IMR-90 (cell line): ENCODE data around the gene EPM2AIP1. TPM values are rescaled to one million over a fixed set of nuclear protein-coding genes. Genes with fewer than 3 reads are reported as not detected.

Source experiments
- ATAC-seq: fragments of 200-7000 bp; cut with Tn5 transposase; 2 replicates; pipeline ENCODE4 v1.9.1; 2020; ENCODE audit warnings: low read depth, mild to moderate bottlenecking, moderate library complexity
- BruUV-seq: library from RNA; stranded (reverse); fragments of 400-500 nt; replicated peaks from 2 replicates; lab custom pipeline; 2021; lab: Mats Ljungman, UMichigan
- CTCF ChIA-PET: fragments of 300-600 bp; formaldehyde crosslinking; extraction: SDS; loops from one replicate; lab custom pipeline; 2021; ENCODE audit warnings: antibody characterized with exemption; lab: Yijun Ruan, JAX
- POLR2A ChIA-PET: fragments of 300-600 bp; sonication (Branson Sonifier 250); formaldehyde crosslinking; loops from one replicate; lab custom pipeline; 2022; ENCODE audit warnings: antibody characterized with exemption; ENCODE audit not compliant: unreplicated experiment; lab: Charles Lee
- DNase-seq: peaks from one replicate; pipeline ENCODE4 v3.0.0; 2013
- H2AFZ ChIP-seq: replicated peaks from 2 replicates; pipeline ENCODE3; 2013; ENCODE audit warnings: low read length, mild to moderate bottlenecking; ENCODE audit not compliant: poor library complexity
- H2AK5ac ChIP-seq: 2 replicates; pipeline ENCODE4 v1.6.1; 2013; ENCODE audit warnings: low read depth, low read length, inconsistent platforms
- H2AK9ac ChIP-seq: replicated peaks from 2 replicates; pipeline ENCODE3; 2013; ENCODE audit warnings: mild to moderate bottlenecking, low read depth, low read length, moderate library complexity; ENCODE audit not compliant: poor library complexity
- H2BK120ac ChIP-seq: 2 replicates; pipeline ENCODE4 v1.6.1; 2013; ENCODE audit warnings: low read depth, low read length, inconsistent platforms
- H2BK15ac ChIP-seq: 3 replicates; pipeline ENCODE4 v1.6.1; 2013; ENCODE audit warnings: low read depth, low read length, inconsistent platforms
- H2BK20ac ChIP-seq: 2 replicates; pipeline ENCODE4 v1.6.1; 2013; ENCODE audit warnings: low read depth, mild to moderate bottlenecking, inconsistent platforms, low read length, moderate library complexity
- H2BK5ac ChIP-seq: 2 replicates; pipeline ENCODE4 v1.6.1; 2013; ENCODE audit warnings: mild to moderate bottlenecking, low read depth, low read length, inconsistent platforms; ENCODE audit not compliant: poor library complexity, severe bottlenecking
- H3K14ac ChIP-seq: replicated peaks from 2 replicates; pipeline ENCODE4 v1.6.1; 2013; ENCODE audit warnings: low read depth, low read length, inconsistent platforms
- H3K18ac ChIP-seq: 2 replicates; pipeline ENCODE4 v1.6.1; 2013; ENCODE audit warnings: low read depth, low read length, control low read depth
- H3K23ac ChIP-seq: 2 replicates; pipeline ENCODE4 v1.6.1; 2013; ENCODE audit warnings: low read depth, low read length, inconsistent platforms
- H3K27ac ChIP-seq: 2 replicates; pipeline ENCODE4 v1.5.1; 2013; ENCODE audit warnings: mild to moderate bottlenecking, control low read depth, low read length; ENCODE audit not compliant: insufficient read depth
- H3K27me3 ChIP-seq: 2 replicates; pipeline ENCODE4 v1.6.1; 2013; ENCODE audit warnings: low read length; ENCODE audit not compliant: control insufficient read depth, insufficient read depth
- H3K36me3 ChIP-seq: 2 replicates; pipeline ENCODE4 v1.6.1; 2013; ENCODE audit warnings: low read length, mixed read lengths; ENCODE audit not compliant: control insufficient read depth, insufficient read depth
- H3K4ac ChIP-seq: 2 replicates; pipeline ENCODE4 v1.6.1; 2013; ENCODE audit warnings: low read depth, low read length, inconsistent platforms
- H3K4me1 ChIP-seq: 2 replicates; pipeline ENCODE4 v1.6.1; 2013; ENCODE audit warnings: low read length, mixed read lengths; ENCODE audit not compliant: control insufficient read depth, insufficient read depth
- H3K4me2 ChIP-seq: 2 replicates; pipeline ENCODE4 v1.6.1; 2013; ENCODE audit warnings: low read depth, mild to moderate bottlenecking, control low read depth, low read length, moderate library complexity
- H3K4me3 ChIP-seq: 2 replicates; pipeline ENCODE4 v1.5.1; 2013; ENCODE audit warnings: low read depth, mild to moderate bottlenecking, control low read depth, low read length, moderate library complexity; ENCODE audit not compliant: insufficient read depth
- H3K56ac ChIP-seq: 2 replicates; pipeline ENCODE4 v1.6.1; 2013; ENCODE audit warnings: low read length, inconsistent platforms; ENCODE audit not compliant: insufficient read depth; ENCODE audit errors: extremely low read depth
- H3K79me1 ChIP-seq, 2 experiments: 2 replicates each; pipeline ENCODE4 v1.6.1; 2013; ENCODE audit warnings: low read length in 2 of 2, inconsistent platforms in 1 of 2, low read depth in 1 of 2
- H3K9ac ChIP-seq: 2 replicates; pipeline ENCODE4 v1.6.1; 2013; ENCODE audit warnings: low read depth, low read length, control low read depth
- H3K9me1 ChIP-seq: 2 replicates; pipeline ENCODE4 v1.6.1; 2013; ENCODE audit warnings: low read length, inconsistent platforms; ENCODE audit not compliant: insufficient read depth
- H3K9me3 ChIP-seq: 2 replicates; pipeline ENCODE4 v1.6.1; 2013; ENCODE audit warnings: low read length; ENCODE audit not compliant: control insufficient read depth, insufficient read depth
- H4K20me1 ChIP-seq: 2 replicates; pipeline ENCODE4 v1.6.1; 2013; ENCODE audit warnings: low read length, inconsistent platforms; ENCODE audit not compliant: insufficient read depth
- H4K5ac ChIP-seq: 2 replicates; pipeline ENCODE4 v1.6.1; 2013; ENCODE audit warnings: mild to moderate bottlenecking, low read depth, low read length, control low read depth
- H4K8ac ChIP-seq, 2 experiments: 2 replicates each; pipeline ENCODE4 v1.6.1; 2013; ENCODE audit warnings: low read depth in 2 of 2, low read length in 2 of 2, control low read depth in 1 of 2, inconsistent platforms in 1 of 2
- H4K91ac ChIP-seq: 2 replicates; pipeline ENCODE4 v1.6.1; 2013; ENCODE audit warnings: low read depth, low read length, inconsistent platforms; ENCODE audit not compliant: insufficient read depth
- CHD1 ChIP-seq: IDR thresholded peaks from 2 replicates; pipeline ENCODE4 v1.6.1; 2012; ENCODE audit warnings: low read depth, low read length, improper control_type of control experiment
- FOS ChIP-seq: fragments of 150-350 bp; IDR thresholded peaks from 2 replicates; pipeline ENCODE4 v1.6.1; 2016; ENCODE audit warnings: low read depth, low read length
- MAFK ChIP-seq: IDR thresholded peaks from 2 replicates; pipeline ENCODE4 v1.6.1; 2012; ENCODE audit warnings: low read depth, low read length, improper control_type of control experiment
- MXI1 ChIP-seq: IDR thresholded peaks from 2 replicates; pipeline ENCODE4 v1.6.1; 2012; ENCODE audit warnings: low read depth, mild to moderate bottlenecking, low read length, moderate library complexity, borderline replicate concordance
- NFE2L2 ChIP-seq: fragments of 150-350 bp; IDR thresholded peaks from 2 replicates; pipeline ENCODE4 v1.6.1; 2016; ENCODE audit warnings: low read depth, mild to moderate bottlenecking, low read length
- RAD21 ChIP-seq: IDR thresholded peaks from 2 replicates; pipeline ENCODE4 v1.6.1; 2012; ENCODE audit warnings: low read length, improper control_type of control experiment
- SMC3 ChIP-seq: fragments of 150-350 bp; IDR thresholded peaks from 2 replicates; pipeline ENCODE4 v1.6.1; 2016; ENCODE audit warnings: low read depth, mild to moderate bottlenecking, antibody characterized with exemption, low read length, moderate library complexity
- WGBS, 2 experiments: methylation state at CpG; one replicate each; pipeline versions ENCODE4 v1.1.5 to v1.1.7; 2013; ENCODE audit warnings: missing lambda C conversion rate in 2 of 2; ENCODE audit not compliant: insufficient read length in 1 of 2; ENCODE audit errors: extremely low coverage in 2 of 2; 5-methylcytosine and 5-hydroxymethylcytosine counted together
- dilution Hi-C: fragments of 300-500 bp; cut with HindIII; formaldehyde crosslinking; loops from one replicate; pipeline ENCODE4 v1.14.3; 2018; ENCODE audit warnings: low sequenced_read_pairs; ENCODE audit not compliant: unreplicated experiment
- in situ Hi-C: fragments of 300-500 bp; cut with MboI; formaldehyde crosslinking; loops from 3 replicates; pipeline ENCODE4 v1.14.3; 2019; ENCODE audit warnings: low sequenced_read_pairs, inconsistent platforms, mixed read lengths
- intact Hi-C: fragments of 100-400 bp; cut with micrococcal nuclease; formaldehyde crosslinking; loops from 2 replicates; pipeline ENCODE4 v1.10.0; 2022
- polyA plus RNA-seq, 3 experiments: library from polyadenylated mRNA; depleted of rRNA; stranded (reverse); fragments of >200 nt; gene quantifications; 2 replicates each; pipeline ENCODE4 v1.2.3, GENCODE V29; 2012; ENCODE audit warnings: low replicate concordance in 1 of 3
- total RNA-seq: library from RNA; depleted of rRNA; stranded (reverse); fragments of >200 nt; gene quantifications from 2 replicates; pipeline ENCODE4 v1.2.3, GENCODE V29; 2012
- TF ChIP-seq, protein P1 (sequence below): conservative IDR thresholded peaks from 2 replicates; pipeline ENCODE4 v1.5.1; 2012; ENCODE audit warnings: mild to moderate bottlenecking, low read depth, low read length, improper control_type of control experiment
- TF ChIP-seq, protein P2 (sequence below): fragments of 150-350 bp; IDR thresholded peaks from 2 replicates; pipeline ENCODE4 v1.6.1; 2017; ENCODE audit warnings: mild to moderate bottlenecking, antibody characterized with exemption, low read length, low read depth

Gene EPM2AIP1
- total and polyA plus RNA-seq, 2 of the 4 experiments (the other 2 are of a cell fraction) = 6.4 to 13.4 TPM

GRCh38 chr3:36972163-36972562, 20.8 kb downstream of the EPM2AIP1 start:
- H2AK9ac ChIP-seq = no peak overlapping the region
- dilution Hi-C loops (no loop called here), intact Hi-C loops (no loop called here), in situ Hi-C loops (no loop called here)
- H4K8ac ChIP-seq = no peak overlapping the region
- no peak overlapping the region for H2BK5ac ChIP-seq
- H3K27me3 ChIP-seq = no peaks in the 10 kb centered on the region
- no peaks in the 10 kb centered on the region for H3K79me1 ChIP-seq
- no peak overlapping the region for H3K4me2 ChIP-seq
- TF ChIP-seq, protein P1, sequence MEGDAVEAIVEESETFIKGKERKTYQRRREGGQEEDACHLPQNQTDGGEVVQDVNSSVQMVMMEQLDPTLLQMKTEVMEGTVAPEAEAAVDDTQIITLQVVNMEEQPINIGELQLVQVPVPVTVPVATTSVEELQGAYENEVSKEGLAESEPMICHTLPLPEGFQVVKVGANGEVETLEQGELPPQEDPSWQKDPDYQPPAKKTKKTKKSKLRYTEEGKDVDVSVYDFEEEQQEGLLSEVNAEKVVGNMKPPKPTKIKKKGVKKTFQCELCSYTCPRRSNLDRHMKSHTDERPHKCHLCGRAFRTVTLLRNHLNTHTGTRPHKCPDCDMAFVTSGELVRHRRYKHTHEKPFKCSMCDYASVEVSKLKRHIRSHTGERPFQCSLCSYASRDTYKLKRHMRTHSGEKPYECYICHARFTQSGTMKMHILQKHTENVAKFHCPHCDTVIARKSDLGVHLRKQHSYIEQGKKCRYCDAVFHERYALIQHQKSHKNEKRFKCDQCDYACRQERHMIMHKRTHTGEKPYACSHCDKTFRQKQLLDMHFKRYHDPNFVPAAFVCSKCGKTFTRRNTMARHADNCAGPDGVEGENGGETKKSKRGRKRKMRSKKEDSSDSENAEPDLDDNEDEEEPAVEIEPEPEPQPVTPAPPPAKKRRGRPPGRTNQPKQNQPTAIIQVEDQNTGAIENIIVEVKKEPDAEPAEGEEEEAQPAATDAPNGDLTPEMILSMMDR = no peak
- TF ChIP-seq MAFK (no peak), CHD1 (no peak), SMC3 (no peak), NFE2L2 (no peak), RAD21 (no peak), FOS (no peak), MXI1 (no peak)
- TF ChIP-seq, protein P2, sequence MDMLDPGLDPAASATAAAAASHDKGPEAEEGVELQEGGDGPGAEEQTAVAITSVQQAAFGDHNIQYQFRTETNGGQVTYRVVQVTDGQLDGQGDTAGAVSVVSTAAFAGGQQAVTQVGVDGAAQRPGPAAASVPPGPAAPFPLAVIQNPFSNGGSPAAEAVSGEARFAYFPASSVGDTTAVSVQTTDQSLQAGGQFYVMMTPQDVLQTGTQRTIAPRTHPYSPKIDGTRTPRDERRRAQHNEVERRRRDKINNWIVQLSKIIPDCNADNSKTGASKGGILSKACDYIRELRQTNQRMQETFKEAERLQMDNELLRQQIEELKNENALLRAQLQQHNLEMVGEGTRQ = no peak
- no peak overlapping the region for H3K27ac ChIP-seq
- H3K23ac ChIP-seq = no peak overlapping the region
- no peak overlapping the region for H2AFZ ChIP-seq
- H3K4me1 ChIP-seq = peaks cover 3% of the 10 kb centered on the region
- WGBS, 2 experiments = no CpG with 5 or more reads among the region's 2 CpGs
- H4K20me1 ChIP-seq = no peaks in the 10 kb centered on the region
- H3K56ac ChIP-seq = no peak overlapping the region
- H3K4me3 ChIP-seq = no peak overlapping the region
- H2BK20ac ChIP-seq = no peak overlapping the region
- DNase-seq = no peak
- H3K18ac ChIP-seq = no peak overlapping the region
- H3K9me1 ChIP-seq = 0 out of 2 replicates have a peak, but pooled peaks cover 2% of the 10 kb centered on the region
- H3K9ac ChIP-seq = no peak overlapping the region
- H4K91ac ChIP-seq = no peak overlapping the region
- no peaks in the 10 kb centered on the region for H3K36me3 ChIP-seq
- H3K9me3 ChIP-seq = no peaks in the 10 kb centered on the region
- POLR2A ChIA-PET = interaction anchor here (1.0 kb wide), 1 partner anchor 21 kb away, joined by 3 read pairs; the partner anchor contains the start of genes EPM2AIP1 and MLH1
- no peak overlapping the region for H3K4ac ChIP-seq
- H2AK5ac ChIP-seq = no peak overlapping the region
- H2BK120ac ChIP-seq = no peak overlapping the region
- no TSS peak for BruUV-seq
- ATAC-seq = no peak
- no peak overlapping the region for H4K5ac ChIP-seq
- H2BK15ac ChIP-seq = no peak overlapping the region
- CTCF ChIA-PET = no interaction called here
- no peak overlapping the region for H3K14ac ChIP-seq
